Activated CD4-positive, CD25-positive, alpha-beta regulatory T cell treated with anti-CD3 and anti-CD28 coated beads, Interleukin-2, amount 50 U/mL, for 72 hours (primary cell): ENCODE measurements around the gene TGFA.

Experiments
- DNase-seq: peaks from one replicate; pipeline ENCODE4 v3.0.0; 2021

Gene TGFA

DNA sequence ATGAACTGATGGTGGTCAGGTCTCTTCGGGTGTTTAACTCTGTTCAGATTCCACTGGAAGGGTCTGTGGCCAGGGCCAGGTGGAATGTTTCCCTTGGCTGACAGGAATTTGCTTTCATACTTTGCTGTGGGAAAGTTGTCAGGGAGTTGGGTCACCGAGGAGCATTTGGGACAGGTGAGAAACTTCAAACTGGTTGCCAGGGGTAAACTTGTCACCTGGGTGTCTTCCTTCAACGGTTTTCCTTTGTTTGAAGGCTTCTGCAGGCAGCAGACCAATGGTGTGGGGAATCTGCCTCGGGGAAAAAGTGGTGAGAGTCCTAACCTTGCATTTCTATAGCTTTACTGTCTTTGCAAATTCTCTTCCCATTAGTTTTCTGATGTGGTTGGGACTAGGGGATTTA, 92.2 kb downstream of the TGFA start:
- no peak for DNase-seq

GRCh38 chr2:70460333-70460732, 93.3 kb downstream of the TGFA start:
- DNase-seq: no peak

GRCh38 chr2:70458661-70459060, 95.0 kb downstream of the TGFA start:
- DNase-seq: no peak

GRCh38 chr2:70456585-70457495, 96.8 kb downstream of the TGFA start:
- no peak for DNase-seq

DNA sequence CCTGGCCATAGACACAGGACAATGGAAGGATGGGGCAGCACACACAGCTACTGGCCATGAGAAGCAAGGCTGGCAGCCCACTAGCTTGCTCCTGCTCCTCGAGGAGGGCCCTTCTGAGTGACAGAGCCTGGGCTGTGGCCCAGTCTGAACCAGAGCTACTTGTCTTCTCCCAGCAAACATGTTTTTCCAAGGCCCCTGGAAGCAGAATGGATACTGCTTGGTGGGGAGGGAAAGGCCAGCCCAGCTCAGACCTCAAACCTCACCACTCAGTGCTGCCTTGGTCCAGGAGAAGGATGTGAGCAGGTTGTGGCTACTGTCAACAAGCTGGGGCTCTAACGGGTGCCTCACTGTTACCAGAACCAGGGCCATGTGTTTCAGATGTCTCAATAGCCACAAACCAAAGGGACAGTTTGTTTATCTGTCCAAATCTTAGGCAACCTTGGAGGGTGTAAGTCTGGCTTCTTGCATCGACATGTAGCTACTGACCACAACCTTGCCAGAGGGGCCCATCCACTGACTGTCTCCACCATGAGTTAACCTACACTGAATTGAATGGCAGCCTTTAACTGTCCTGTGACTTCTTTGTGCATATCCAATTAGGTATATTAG, 98.6 kb downstream of the TGFA start:
- no peak for DNase-seq

DNA sequence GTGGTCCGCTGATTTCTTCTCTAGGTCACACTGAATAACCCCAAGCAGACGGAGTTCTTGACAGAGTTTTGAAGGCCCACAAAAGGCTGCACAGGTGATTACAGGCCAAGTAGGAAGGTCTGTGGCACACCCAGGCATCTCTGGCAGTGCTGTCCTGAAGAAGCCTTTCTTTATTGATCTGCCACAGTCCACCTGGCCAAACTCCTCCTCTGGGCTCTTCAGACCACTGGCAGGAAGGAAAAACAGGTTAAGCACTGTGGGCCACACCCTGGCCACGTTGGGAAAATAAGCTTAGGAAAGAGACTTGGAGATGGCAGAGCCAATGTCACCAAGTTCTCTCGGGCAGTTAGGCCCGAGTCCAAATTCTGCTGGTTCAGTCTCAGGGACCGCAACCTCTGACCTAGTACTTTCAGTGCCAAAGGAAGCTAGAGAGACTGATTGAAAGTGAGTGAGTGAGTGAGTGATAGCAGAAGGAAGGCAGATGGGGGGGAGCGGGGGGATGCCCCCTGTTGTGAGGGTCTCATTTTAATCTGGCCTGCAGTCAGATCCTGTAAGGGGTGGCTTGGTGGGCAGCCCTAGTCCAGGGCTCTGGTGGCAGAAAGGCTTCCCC, 102.9 kb downstream of the TGFA start:
- no peak for DNase-seq

DNA sequence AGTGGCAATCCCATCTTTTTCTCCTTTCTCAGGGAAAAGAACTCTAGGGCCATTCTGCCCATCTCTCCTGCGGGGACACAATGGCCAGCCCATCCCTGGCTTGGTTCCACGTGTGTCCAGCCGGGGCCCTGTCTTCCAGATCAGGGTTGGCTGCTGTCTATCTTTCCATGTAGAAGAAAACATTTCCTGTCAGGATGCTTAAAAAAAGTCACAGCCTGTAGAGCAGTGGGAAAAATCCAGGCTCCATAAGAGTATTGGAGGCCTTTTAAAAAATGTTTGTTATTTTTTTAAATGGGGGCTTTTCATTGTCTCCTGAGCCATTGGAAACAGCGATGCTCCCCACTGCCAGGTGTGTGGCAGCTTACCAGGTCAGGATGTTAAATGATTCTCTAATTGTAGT, 105.6 kb downstream of the TGFA start:
- DNase-seq: no peak

- no peak for DNase-seq
These were observed 109.9 kb downstream of the TGFA start for GRCh38 chr2:70443726-70444125.

DNA sequence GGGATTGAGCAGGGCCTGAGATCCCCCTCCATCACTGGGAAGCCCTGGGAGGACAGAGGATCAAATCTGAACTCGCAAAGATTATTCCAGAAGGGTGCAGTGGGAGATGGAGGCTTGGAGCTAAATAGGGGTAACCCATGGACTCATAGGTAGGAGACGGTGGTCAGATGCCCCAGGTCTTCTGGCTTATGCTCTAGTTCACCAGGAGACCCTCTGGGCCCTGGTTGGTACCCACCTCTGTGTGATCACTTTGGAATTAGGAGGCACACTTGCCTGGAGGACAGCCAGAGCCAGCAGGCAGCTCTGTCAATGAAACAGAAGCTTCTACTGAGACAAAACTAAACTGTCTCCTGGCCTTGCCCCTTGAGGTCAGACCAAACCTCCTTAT, 110.6 kb downstream of the TGFA start:
- no peak for DNase-seq

- DNase-seq: no peak
These were observed 111.1 kb downstream of the TGFA start for GRCh38 chr2:70442301-70443077.

DNA sequence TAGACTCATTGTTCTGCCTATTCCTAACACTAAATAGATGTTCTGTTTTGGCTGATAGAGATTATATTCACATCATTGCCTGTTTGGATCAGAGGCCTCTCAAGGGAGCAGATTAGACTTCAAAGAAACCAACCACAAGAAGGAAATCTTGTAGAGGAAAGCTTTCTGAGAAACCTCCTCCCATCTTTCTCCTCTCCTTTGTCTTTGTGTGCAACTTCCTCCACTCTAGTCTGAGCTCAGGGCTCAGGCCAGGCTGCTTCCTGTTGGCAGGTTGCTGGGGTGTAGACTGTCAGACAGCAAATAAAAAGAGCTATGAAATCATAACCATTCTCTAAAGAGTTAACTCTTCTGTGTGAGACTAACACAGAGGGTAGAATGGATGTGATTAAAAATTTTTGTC, 113.0 kb downstream of the TGFA start:
- DNase-seq: no peak

GRCh38 chr2:70435138-70435537, 118.5 kb downstream of the TGFA start:
- DNase-seq: no peak

GRCh38 chr2:70433315-70433714, 120.3 kb downstream of the TGFA start:
- DNase-seq: no peak

GRCh38 chr2:70431716-70432347, 121.8 kb downstream of the TGFA start:
- DNase-seq: no peak

DNA sequence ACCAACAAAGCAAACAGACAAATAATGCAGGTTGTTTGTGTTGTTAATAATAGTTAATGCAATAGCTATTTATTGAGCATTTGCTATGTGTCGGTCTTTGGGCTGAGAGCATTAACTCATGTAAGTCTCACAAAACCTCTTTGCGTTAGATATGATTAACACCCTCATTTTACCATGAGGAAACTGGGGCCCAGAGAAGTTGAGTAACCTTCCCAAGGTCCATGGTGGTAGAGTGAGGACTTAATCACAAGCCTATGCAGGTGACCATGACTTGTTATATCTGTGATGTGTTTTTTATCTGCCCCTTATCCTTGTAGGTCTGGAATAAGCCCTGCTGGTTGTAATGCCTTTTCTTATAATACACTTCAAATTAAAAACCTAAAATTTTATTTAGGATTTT, 127.3 kb downstream of the TGFA start:
- DNase-seq: no peak

DNA sequence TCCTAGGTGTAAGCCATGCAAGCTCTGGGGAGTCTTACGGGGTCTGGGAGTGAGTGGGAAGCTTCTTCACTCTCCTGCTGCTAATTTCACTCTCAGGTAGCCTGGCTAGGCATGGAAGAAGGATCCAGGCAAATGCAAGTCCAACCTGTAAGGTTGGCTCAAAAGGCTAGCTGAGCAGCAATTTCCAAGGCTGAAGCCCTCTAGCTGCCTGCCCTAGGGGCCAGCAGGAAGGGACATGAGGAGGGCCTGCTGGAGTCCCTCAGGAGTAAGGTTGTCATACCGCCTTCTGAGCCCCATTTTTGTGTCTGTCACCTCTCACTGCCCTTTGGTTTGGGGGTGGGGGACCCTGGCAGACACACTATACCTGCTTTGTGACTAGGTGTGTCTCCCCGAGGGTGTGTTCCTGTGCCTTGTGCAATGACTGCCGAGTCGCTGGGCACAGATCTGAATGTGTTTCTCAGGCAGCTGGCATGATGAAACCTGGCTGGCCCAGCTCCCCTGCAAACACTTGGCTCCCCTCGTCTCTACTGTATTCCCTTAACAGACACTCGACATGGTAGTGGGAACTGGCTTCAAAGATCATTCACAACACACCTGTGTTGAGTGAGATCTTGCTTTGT, 127.8 kb downstream of the TGFA start:
- DNase-seq: no peak

GRCh38 chr2:70420740-70421139, 132.9 kb downstream of the TGFA start:
- no peak for DNase-seq

DNA sequence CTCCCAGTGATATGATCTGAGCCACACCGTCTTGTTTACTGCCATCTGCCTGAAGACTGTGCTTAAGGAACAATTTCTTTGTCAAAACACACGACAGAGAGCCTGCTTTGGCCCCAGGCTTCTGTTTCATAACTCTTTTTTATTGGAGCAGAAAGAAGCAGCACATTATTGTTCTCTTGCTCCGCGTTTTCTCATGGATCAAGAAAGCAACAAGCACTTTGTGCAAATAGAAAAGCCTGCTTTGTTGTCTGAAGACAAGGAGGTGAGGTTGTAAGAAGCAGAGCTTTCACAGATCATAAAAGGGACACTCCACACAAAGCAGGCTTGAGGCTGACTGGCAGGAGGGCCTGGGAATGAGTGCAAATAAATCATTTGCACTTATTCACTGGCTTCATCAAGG, 133.5 kb downstream of the TGFA start:
- DNase-seq: no peak

- no peak for DNase-seq
These were observed 135.1 kb downstream of the TGFA start for GRCh38 chr2:70418514-70418913.

GRCh38 chr2:70417011-70417410, 136.6 kb downstream of the TGFA start:
- no peak for DNase-seq

- DNase-seq: no peak
These were observed 141.1 kb downstream of the TGFA start for GRCh38 chr2:70412294-70413070.
